H1 (cell line): Measurements from ENCODE around the gene KCTD16. TPM values are rescaled to one million over a fixed set of nuclear protein-coding genes. Genes with fewer than 3 reads are reported as not detected.

Source experiments
- ATF3 ChIP-seq: IDR thresholded peaks from 2 replicates; pipeline ENCODE4 v1.6.1; 2011; ENCODE audit warnings: low read depth, mild to moderate bottlenecking, low read length; ENCODE audit not compliant: insufficient read depth
- BRCA1 ChIP-seq: IDR thresholded peaks from 2 replicates; pipeline ENCODE4 v1.6.1; 2012; ENCODE audit warnings: low read depth, low read length, improper control_type of control experiment
- EP300 ChIP-seq, 2 experiments: IDR thresholded peaks; 1 replicate in 1 of 2; 2 replicates in 1 of 2; pipeline ENCODE4 v1.6.1; 2011 to 2012; ENCODE audit warnings: low read depth in 2 of 2, low read length in 2 of 2, mild to moderate bottlenecking in 2 of 2, borderline replicate concordance in 1 of 2, inconsistent platforms in 1 of 2, moderate library complexity in 1 of 2
- RFX5 ChIP-seq: IDR thresholded peaks from 2 replicates; pipeline ENCODE4 v1.6.1; 2011; ENCODE audit warnings: low read depth, low read length, improper control_type of control experiment, borderline replicate concordance
- SAP30 ChIP-seq: fragments of 300-600 bp; sonication (generic); IDR thresholded peaks from 2 replicates; pipeline ENCODE4 v1.7.1; 2012; ENCODE audit warnings: low read length, moderate library complexity, mild to moderate bottlenecking, inconsistent platforms; ENCODE audit not compliant: insufficient read depth, insufficient replicate concordance
- TBP ChIP-seq: IDR thresholded peaks from 2 replicates; pipeline ENCODE4 v1.6.1; 2011; ENCODE audit warnings: low read depth, low read length, improper control_type of control experiment
- polyA plus RNA-seq, 7 experiments: library from polyadenylated mRNA; depleted of rRNA in 3 of 7; stranded (reverse) in 5 of 7; unstranded in 2 of 7; fragments of >200 nt in 5 of 7; fragments of 200-250 nt in 2 of 7; gene quantifications; 1 replicate in 5 of 7; 2 replicates in 1 of 7; 4 replicates in 1 of 7; pipeline versions ENCODE4 v1.2.1 to v1.2.3, GENCODE V29; 2011 to 2013; ENCODE audit warnings: missing spikeins in 2 of 7, mixed read lengths in 2 of 7
- total RNA-seq: library from RNA; stranded (reverse); fragmentation: NEBNext Ultra II Directional; extraction: Animal tissue kit (Norgen Biotek cat#: 25700); gene quantifications from 2 replicates; pipeline ENCODE4 v1.2.1, GENCODE V29; 2021

KCTD16 gene
- total and polyA plus RNA-seq, 2 of the 8 experiments (the other 6 are each of a cell fraction or from before 2014, with no cell fraction given), result 0.03 to 0.24 TPM

DNA sequence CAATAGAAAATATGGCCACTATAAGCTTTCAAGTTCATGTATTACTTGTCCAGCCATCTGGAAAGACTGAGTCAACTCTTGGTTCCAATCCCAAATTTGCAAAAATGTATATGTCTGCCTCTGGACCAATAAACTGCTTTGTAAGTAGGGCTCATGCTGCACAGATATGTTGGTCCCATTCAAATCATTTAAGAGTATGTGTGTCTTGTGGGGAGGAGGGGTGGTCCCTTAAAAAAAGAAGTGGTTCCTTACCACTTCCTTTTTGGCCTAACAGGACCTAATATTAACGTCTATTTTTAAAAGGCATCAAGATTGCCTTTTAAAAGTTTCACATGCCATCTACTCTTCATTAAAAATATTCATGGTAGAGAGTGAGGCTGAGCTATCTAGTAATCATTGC, 214.9 kb downstream of the KCTD16 start (continued):
- TF ChIP-seq RFX5 (no peak), EP300 (IDR thresholded peaks at IDR 0.05; ENCODE audit: borderline replicate concordance in 1 of 2, low read depth in 2 of 2, low read length in 2 of 2) (no peak), ATF3 (no peak), TBP (no peak), SAP30 (no peak), BRCA1 (no peak)
